ELR (cell line): ENCODE data around the gene PIK3CG.
"Not testable (repeated sequence)": the region's sequence is repeated elsewhere in the genome, so short reads cannot be mapped to it uniquely, and the experiment has no call there.

Experiments
- DNase-seq: peaks from one replicate; pipeline ENCODE4 v3.0.0-alpha.2; 2015; ENCODE audit warnings: low read depth

The PIK3CG gene

GRCh38 chr7:106865130-106866041, at the start of gene PIK3CG:
Gene PIK3CG (plus strand): TSS chr7:106865282. CDS start chr7:106867562, 2,280 bp downstream.
- no peak for DNase-seq

GRCh38 chr7:106817098-106817497, 48.0 kb upstream of the PIK3CG start:
- DNase-seq, result no peak

- DNase-seq, result no peak
These were observed 46.3 kb upstream of the PIK3CG start for GRCh38 chr7:106818736-106819135.

GRCh38 chr7:106819546-106819945, 45.5 kb upstream of the PIK3CG start:
- no peak for DNase-seq

GRCh38 chr7:106820321-106821217, 44.5 kb upstream of the PIK3CG start:
- no peak for DNase-seq

- DNase-seq, result peak; percentile 66
These were observed 41.5 kb upstream of the PIK3CG start for GRCh38 chr7:106823631-106824030.

- DNase-seq, result peak; percentile 79
These were observed 40.6 kb upstream of the PIK3CG start for GRCh38 chr7:106824458-106824857.

GRCh38 chr7:106827626-106828025, 37.5 kb upstream of the PIK3CG start:
- DNase-seq, result no peak

GRCh38 chr7:106829496-106829895, 35.6 kb upstream of the PIK3CG start:
- DNase-seq, result no peak

- not testable (repeated sequence) for DNase-seq
These were observed 34.2 kb upstream of the PIK3CG start for GRCh38 chr7:106830896-106831295.

GRCh38 chr7:106836816-106837215, 28.3 kb upstream of the PIK3CG start:
- DNase-seq, result no peak

- no peak for DNase-seq
These were observed 25.6 kb upstream of the PIK3CG start for GRCh38 chr7:106839511-106839910.

GRCh38 chr7:106840342-106840741, 24.7 kb upstream of the PIK3CG start:
- peak; percentile 72 for DNase-seq

- no peak for DNase-seq
These were observed 23.1 kb upstream of the PIK3CG start for GRCh38 chr7:106841896-106842390.

GRCh38 chr7:106844279-106844997, 20.6 kb upstream of the PIK3CG start:
- no peak for DNase-seq

- DNase-seq, result no peak
These were observed 17.0 kb upstream of the PIK3CG start for GRCh38 chr7:106848049-106848448.

- peak; percentile 87 for DNase-seq
These were observed 16.1 kb upstream of the PIK3CG start for GRCh38 chr7:106848851-106849442.

GRCh38 chr7:106851632-106852031, 13.4 kb upstream of the PIK3CG start:
- not testable (repeated sequence) for DNase-seq

GRCh38 chr7:106853250-106853908, 11.7 kb upstream of the PIK3CG start:
- no peak for DNase-seq

- no peak for DNase-seq
These were observed 9.4 kb upstream of the PIK3CG start for GRCh38 chr7:106855540-106856132.
